ENCODE data around the gene PROM1.

DNA sequence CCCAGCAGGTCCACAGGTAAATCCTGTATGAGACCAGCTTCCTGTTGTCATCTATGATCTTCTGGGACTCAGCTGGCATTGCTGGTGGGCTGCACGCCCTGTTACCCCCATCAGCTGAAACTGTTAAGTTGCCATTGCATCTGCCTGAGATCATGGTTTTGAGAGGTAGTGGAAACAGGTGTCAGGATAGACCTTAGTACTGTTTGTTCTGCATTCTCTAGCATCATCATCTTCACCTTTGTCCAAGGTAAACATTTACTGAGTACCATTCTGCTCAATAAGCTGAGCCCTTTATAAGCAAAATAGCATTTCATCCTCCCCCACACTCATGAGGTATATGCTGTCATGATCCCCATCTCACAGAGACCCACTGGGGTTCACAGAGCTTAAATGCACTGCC, 42.9 kb upstream of the PROM1 start:
- no peak for TF ChIP-seq POLR2AphosphoS5 (IDR thresholded peaks at IDR 0.05)
- TF ChIP-seq, protein P1, sequence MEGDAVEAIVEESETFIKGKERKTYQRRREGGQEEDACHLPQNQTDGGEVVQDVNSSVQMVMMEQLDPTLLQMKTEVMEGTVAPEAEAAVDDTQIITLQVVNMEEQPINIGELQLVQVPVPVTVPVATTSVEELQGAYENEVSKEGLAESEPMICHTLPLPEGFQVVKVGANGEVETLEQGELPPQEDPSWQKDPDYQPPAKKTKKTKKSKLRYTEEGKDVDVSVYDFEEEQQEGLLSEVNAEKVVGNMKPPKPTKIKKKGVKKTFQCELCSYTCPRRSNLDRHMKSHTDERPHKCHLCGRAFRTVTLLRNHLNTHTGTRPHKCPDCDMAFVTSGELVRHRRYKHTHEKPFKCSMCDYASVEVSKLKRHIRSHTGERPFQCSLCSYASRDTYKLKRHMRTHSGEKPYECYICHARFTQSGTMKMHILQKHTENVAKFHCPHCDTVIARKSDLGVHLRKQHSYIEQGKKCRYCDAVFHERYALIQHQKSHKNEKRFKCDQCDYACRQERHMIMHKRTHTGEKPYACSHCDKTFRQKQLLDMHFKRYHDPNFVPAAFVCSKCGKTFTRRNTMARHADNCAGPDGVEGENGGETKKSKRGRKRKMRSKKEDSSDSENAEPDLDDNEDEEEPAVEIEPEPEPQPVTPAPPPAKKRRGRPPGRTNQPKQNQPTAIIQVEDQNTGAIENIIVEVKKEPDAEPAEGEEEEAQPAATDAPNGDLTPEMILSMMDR (IDR thresholded peaks at IDR 0.05; ENCODE audit: poor library complexity, severe bottlenecking), result no peak
